Keratinocyte (primary cell): ENCODE data around the gene PARP2. TPM values are rescaled to one million over a fixed set of nuclear protein-coding genes. Genes with fewer than 3 reads are reported as not detected.
A peak's percentile ranks its signal among the peaks of the same experiment; 100 is the strongest.

Experiments
- DNase-seq: peaks from one replicate; pipeline ENCODE4 v3.0.0-alpha.2; 2011; ENCODE audit warnings: low read depth, missing footprints, low spot score
- FAIRE-seq: peaks from 2 replicates; lab custom pipeline; 2011; peaks lifted over from hg19 to GRCh38; lab: Jason Lieb, UNC
- H2AFZ ChIP-seq: 2 replicates; pipeline ENCODE4 v1.6.0; 2012; ENCODE audit warnings: low read length, control low read depth, inconsistent platforms; ENCODE audit not compliant: control insufficient read depth
- H3K27ac ChIP-seq: 2 replicates; pipeline ENCODE4 v1.5.1; 2011; ENCODE audit warnings: low read length; ENCODE audit not compliant: control insufficient read depth, insufficient read depth
- H3K27me3 ChIP-seq: 3 replicates; pipeline ENCODE4 v1.6.0; 2011; ENCODE audit warnings: low read length; ENCODE audit not compliant: control insufficient read depth, insufficient read depth; ENCODE audit errors: extremely low read depth
- H3K36me3 ChIP-seq, 2 experiments: 2 replicates in 1 of 2; 3 replicates in 1 of 2; pipeline ENCODE4 v1.5.1; 2011; ENCODE audit warnings: low read length in 2 of 2, mild to moderate bottlenecking in 1 of 2; ENCODE audit not compliant: control insufficient read depth in 2 of 2, insufficient read depth in 2 of 2; ENCODE audit errors: extremely low read depth in 1 of 2
- H3K4me1 ChIP-seq: 3 replicates; pipeline ENCODE4 v1.5.1; 2011; ENCODE audit warnings: low read length; ENCODE audit not compliant: control insufficient read depth, insufficient read depth; ENCODE audit errors: extremely low read depth
- H3K4me2 ChIP-seq: 3 replicates; pipeline ENCODE4 v1.6.0; 2011; ENCODE audit warnings: low read depth, low read length; ENCODE audit not compliant: control insufficient read depth, insufficient read depth; ENCODE audit errors: extremely low read depth
- H3K4me3 ChIP-seq, 3 experiments: fragments of 200-600 bp in 1 of 3; sonication (generic) in 1 of 3; 2 replicates in 2 of 3; 3 replicates in 1 of 3; pipeline ENCODE4 v1.5.1; 2011 to 2016; ENCODE audit warnings: low read length in 3 of 3, mild to moderate bottlenecking in 3 of 3, control low read depth in 2 of 3, inconsistent platforms in 1 of 3, low read depth in 1 of 3, mixed read lengths in 1 of 3, mixed run types in 1 of 3, moderate library complexity in 1 of 3; ENCODE audit not compliant: control insufficient read depth in 2 of 3, insufficient read depth in 2 of 3; ENCODE audit errors: extremely low read depth in 1 of 3
- H3K79me2 ChIP-seq: 2 replicates; pipeline ENCODE4 v1.6.0; 2012; ENCODE audit warnings: low read length; ENCODE audit not compliant: control insufficient read depth, insufficient read depth
- H3K9ac ChIP-seq: 3 replicates; pipeline ENCODE4 v1.6.0; 2011; ENCODE audit warnings: low read length; ENCODE audit not compliant: control insufficient read depth, insufficient read depth; ENCODE audit errors: extremely low read depth
- H3K9me1 ChIP-seq: 3 replicates; pipeline ENCODE4 v1.6.0; 2011; ENCODE audit warnings: low read length; ENCODE audit not compliant: control insufficient read depth, insufficient read depth; ENCODE audit errors: extremely low read depth
- H3K9me3 ChIP-seq: 2 replicates; pipeline ENCODE4 v1.5.1; 2012; ENCODE audit warnings: low read depth, low read length; ENCODE audit not compliant: control insufficient read depth
- H4K20me1 ChIP-seq: 3 replicates; pipeline ENCODE4 v1.6.0; 2011; ENCODE audit warnings: low read length; ENCODE audit not compliant: control insufficient read depth, insufficient read depth; ENCODE audit errors: extremely low read depth
- CTCF ChIP-seq, 3 experiments: IDR thresholded peaks in 1 of 3; conservative IDR thresholded peaks in 1 of 3; optimal IDR thresholded peaks in 1 of 3; 2 replicates in 2 of 3; 3 replicates in 1 of 3; pipeline versions ENCODE3 to v1.5.1; 2011; ENCODE audit warnings: low read length in 3 of 3, mild to moderate bottlenecking in 3 of 3, moderate library complexity in 2 of 3, control low read depth in 1 of 3, inconsistent platforms in 1 of 3; ENCODE audit not compliant: insufficient read depth in 2 of 3; ENCODE audit errors: extremely low read depth in 1 of 3
- EZH2 ChIP-seq: IDR thresholded peaks from one replicate; pipeline ENCODE4 v1.6.1; 2012; ENCODE audit warnings: inconsistent platforms, mild to moderate bottlenecking, low read length, moderate library complexity
- dilution Hi-C: fragments of 300-500 bp; cut with MboI; formaldehyde crosslinking; loops from one replicate; pipeline ENCODE4 v1.7.0; 2020; ENCODE audit warnings: low sequenced_read_pairs; ENCODE audit not compliant: extremely low pct_ligation_motif_present
- polyA plus RNA-seq, 5 experiments: library from polyadenylated mRNA; depleted of rRNA in 3 of 5; stranded (reverse) in 3 of 5; stranded (forward) in 1 of 5; unstranded in 1 of 5; fragments of >200 nt; gene quantifications; 1 replicate in 1 of 5; 2 replicates in 3 of 5; 3 replicates in 1 of 5; pipeline versions ENCODE4 v1.2.1 to v1.2.3, GENCODE V29; 2011 to 2012; ENCODE audit warnings: missing spikeins in 2 of 5, low read depth in 1 of 5, low replicate concordance in 1 of 5

Gene PARP2
- polyA plus RNA-seq, 1 donor (not counting 4 experiments of a cell fraction or from before 2014, with no cell fraction given), result 24.7 TPM

- Histone ChIP-seq H3K27me3 (no peaks in the 10 kb centered on the region), H3K79me2 (peaks cover 11% of the 10 kb centered on the region), H3K4me3 (peak overlapping the region in 2 of 3 experiments; percentile 68 to 75), H3K4me1 (peaks cover 4% of the 10 kb centered on the region), H3K4me2 (peak overlapping the region; percentile 77), H3K9ac (peak overlapping the region; percentile 99), H3K9me1 (no peaks in the 10 kb centered on the region), H4K20me1 (no peaks in the 10 kb centered on the region), H3K27ac (peak overlapping the region; percentile 97), H3K36me3 (peaks cover 1 to 2% of the 10 kb centered on the region in 2 experiments), H2AFZ (peak overlapping the region; percentile 38), H3K9me3 (no peaks in the 10 kb centered on the region)
- dilution Hi-C loops, result no loop called here
- FAIRE-seq (no peak), DNase-seq (no peak)
- TF ChIP-seq EZH2 (no peak), CTCF (optimal IDR thresholded peaks at IDR 0.05 in 1 of 3, IDR thresholded peaks at IDR 0.05 in 1 of 3, conservative IDR thresholded peaks at IDR 0.05 in 1 of 3; ENCODE audit: extremely low read depth in 1 of 3, insufficient read depth in 2 of 3, low read length in 3 of 3) (no peak)
These were observed 1.8 kb upstream of the PARP2 start for GRCh38 chr14:20341646-20342045.

- peak overlapping the region; percentile 72 to 98 (median 95) for H3K4me3 ChIP-seq
- no peak for TF ChIP-seq EZH2
- no peak for TF ChIP-seq CTCF (optimal IDR thresholded peaks at IDR 0.05 in 1 of 3, IDR thresholded peaks at IDR 0.05 in 1 of 3, conservative IDR thresholded peaks at IDR 0.05 in 1 of 3; ENCODE audit: extremely low read depth in 1 of 3, insufficient read depth in 2 of 3, low read length in 3 of 3)
- H2AFZ ChIP-seq, result peak overlapping the region; percentile 95
- H3K27me3 ChIP-seq, result no peaks in the 10 kb centered on the region
- peak overlapping the region; percentile 99 for H3K9ac ChIP-seq
- FAIRE-seq (no peak), DNase-seq (no peak)
- peaks cover 11% of the 10 kb centered on the region for H3K79me2 ChIP-seq
- no peaks in the 10 kb centered on the region for H3K9me1 ChIP-seq
- dilution Hi-C loops, result no loop called here
- H4K20me1 ChIP-seq, result no peaks in the 10 kb centered on the region
- peak overlapping the region; percentile 74 for H3K4me2 ChIP-seq
- peak overlapping the region; percentile 97 for H3K27ac ChIP-seq
- no peaks in the 10 kb centered on the region for H3K9me3 ChIP-seq
- H3K4me1 ChIP-seq, result peaks cover 4% of the 10 kb centered on the region
- peaks cover 3 to 9% of the 10 kb centered on the region in 2 experiments for H3K36me3 ChIP-seq
These were observed 406 bp downstream of the PARP2 start for GRCh38 chr14:20343862-20344220.
